HG03460 (cell line): ENCODE measurements around the gene PPP1R1A.
A peak's percentile ranks its signal among the peaks of the same experiment; 100 is the strongest.

Experiments
- ATAC-seq: cut with Tn5 transposase; IDR thresholded peaks from one replicate; pipeline ENCODE4 v1.9.1; 2021; ENCODE audit not compliant: unreplicated experiment

Gene PPP1R1A

GRCh38 chr12:54572881-54573280, 15.6 kb downstream of the PPP1R1A start:
- ATAC-seq, result no peak

- ATAC-seq, result no peak
Observed at GRCh38 chr12:54571193-54572188, 17.0 kb downstream of the PPP1R1A start.

GRCh38 chr12:54569995-54570528, 18.4 kb downstream of the PPP1R1A start:
- ATAC-seq, result no peak

- ATAC-seq, result no peak
Observed at GRCh38 chr12:54569072-54569471, 19.4 kb downstream of the PPP1R1A start.

GRCh38 chr12:54566792-54567191, 21.7 kb downstream of the PPP1R1A start:
- ATAC-seq, result no peak

- ATAC-seq, result no peak
Observed at GRCh38 chr12:54565986-54566544, 22.4 kb downstream of the PPP1R1A start.

- ATAC-seq, result no peak
Observed at GRCh38 chr12:54565310-54565985, 23.0 kb downstream of the PPP1R1A start.

GRCh38 chr12:54564768-54565167, 23.7 kb downstream of the PPP1R1A start:
- no peak for ATAC-seq

- no peak for ATAC-seq
Observed at GRCh38 chr12:54563787-54564186, 24.7 kb downstream of the PPP1R1A start.

GRCh38 chr12:54562750-54563356, 25.6 kb downstream of the PPP1R1A start:
- ATAC-seq, result no peak

- no peak for ATAC-seq
Observed at GRCh38 chr12:54561164-54561563, 27.3 kb downstream of the PPP1R1A start.

- ATAC-seq, result peak; percentile 99
Observed at GRCh38 chr12:54560374-54560858, 28.0 kb downstream of the PPP1R1A start.

- ATAC-seq, result no peak
Observed at GRCh38 chr12:54558759-54559158, 29.7 kb downstream of the PPP1R1A start.

GRCh38 chr12:54558311-54558710, 30.1 kb downstream of the PPP1R1A start:
- ATAC-seq, result no peak

GRCh38 chr12:54555670-54556257, 32.7 kb downstream of the PPP1R1A start:
- no peak for ATAC-seq

- ATAC-seq, result peak; percentile 7
Observed at GRCh38 chr12:54549774-54550451, 38.5 kb downstream of the PPP1R1A start.

GRCh38 chr12:54546511-54546910, 41.9 kb downstream of the PPP1R1A start:
- ATAC-seq, result no peak

GRCh38 chr12:54544743-54545142, 43.7 kb downstream of the PPP1R1A start:
- no peak for ATAC-seq

- no peak for ATAC-seq
Observed at GRCh38 chr12:54543526-54543925, 44.9 kb downstream of the PPP1R1A start.

- ATAC-seq, result no peak
Observed at GRCh38 chr12:54541751-54542290, 46.6 kb downstream of the PPP1R1A start.
